Measurements from ENCODE around the gene FGFBP3. TPM values are rescaled to one million over a fixed set of nuclear protein-coding genes. Genes with fewer than 3 reads are reported as not detected.
A peak's percentile ranks its signal among the peaks of the same experiment; 100 is the strongest.

The FGFBP3 gene
- total and polyA plus RNA-seq, 2 of the 13 experiments (the other 11 are each of a cell fraction or from before 2014, with no cell fraction given): 0.50 to 2.0 TPM

DNA sequence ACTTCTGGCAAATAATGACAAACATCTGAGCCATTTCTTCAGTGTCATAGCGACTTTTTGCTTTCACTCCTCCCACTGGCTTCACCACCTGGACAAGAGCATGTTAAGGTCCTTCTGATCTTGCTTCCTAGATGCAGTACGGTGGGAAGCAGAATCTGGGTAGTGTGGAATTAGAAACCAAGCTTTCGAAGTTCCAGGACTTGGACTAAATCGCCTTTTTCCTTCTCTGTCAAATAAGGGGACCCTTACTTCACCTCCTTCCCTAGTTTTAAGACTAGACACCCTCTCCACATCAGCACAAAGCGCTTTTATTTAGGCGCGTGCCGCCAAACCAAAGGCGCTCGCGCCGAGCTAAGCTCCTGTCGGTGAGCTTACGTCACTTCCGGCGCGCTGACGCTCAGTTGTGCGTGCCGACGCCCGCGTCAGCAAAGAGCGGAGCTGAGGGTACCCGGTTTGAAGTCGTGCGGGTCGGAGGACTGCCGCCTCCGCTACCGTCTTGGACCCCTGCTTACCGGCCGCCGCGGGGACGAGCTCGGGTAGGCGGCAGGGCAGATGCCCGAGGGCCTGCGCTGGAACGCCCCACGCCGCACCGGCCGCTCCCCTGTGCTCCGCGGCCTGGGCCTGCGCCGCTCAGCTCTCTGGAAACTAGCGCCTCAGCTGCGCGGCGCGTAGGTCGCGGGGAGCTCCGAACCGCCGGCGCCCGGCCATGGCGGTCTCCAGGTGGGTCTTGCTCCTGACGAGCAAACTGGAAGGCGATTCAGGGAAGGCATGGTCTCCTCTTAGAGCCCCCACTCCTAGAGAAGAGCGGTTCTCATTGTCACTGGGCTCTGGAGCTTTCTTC lies 14.3 kb upstream of the FGFBP3 start, which contains the start of gene BTAF1 (continued):
- TF ChIP-seq SAFB2 (CRISPR knock-in tag; IDR thresholded peaks at IDR 0.05; ENCODE audit: borderline replicate concordance, low read depth) (peak; percentile 81; the same call in 1 of the 2 replicates), THAP11 (CRISPR knock-in tag; IDR thresholded peaks at IDR 0.05) (peak; percentile 89), NFYC (CRISPR knock-in tag; IDR thresholded peaks at IDR 0.05) (no peak), NPAS2 (CRISPR knock-in tag; IDR thresholded peaks at IDR 0.05; ENCODE audit: borderline replicate concordance) (no peak), KLF12 (CRISPR knock-in tag; IDR thresholded peaks at IDR 0.05; ENCODE audit: borderline replicate concordance) (no peak; the same call in 1 of the 2 replicates), TOE1 (CRISPR knock-in tag; IDR thresholded peaks at IDR 0.05) (peak; percentile 77; the same call in 1 of the 2 replicates), ZNF383 (CRISPR knock-in tag; IDR thresholded peaks at IDR 0.05; ENCODE audit: borderline replicate concordance) (peak; percentile 51; the same call in 1 of the 2 replicates), ZNF335 (CRISPR knock-in tag; IDR thresholded peaks at IDR 0.05) (no peak), ZSCAN9 (CRISPR knock-in tag; IDR thresholded peaks at IDR 0.05; ENCODE audit: borderline replicate concordance) (no peak; the same call in 1 of the 2 replicates), ZNF260 (CRISPR knock-in tag; IDR thresholded peaks at IDR 0.05; ENCODE audit: borderline replicate concordance, low read depth) (no peak), ZNF766 (CRISPR knock-in tag; IDR thresholded peaks at IDR 0.05; ENCODE audit: borderline replicate concordance) (peak; percentile 51; the same call in 1 of the 2 replicates), MTF2 (CRISPR knock-in tag; IDR thresholded peaks at IDR 0.05; ENCODE audit: borderline replicate concordance) (no peak), BCL6 (CRISPR knock-in tag; IDR thresholded peaks at IDR 0.05) (no peak; the same call in none of the 2 replicates), ZNF430 (CRISPR knock-in tag; IDR thresholded peaks at IDR 0.05) (peak; percentile 89), DNMT3B (CRISPR knock-in tag; conservative IDR thresholded peaks at IDR 0.05) (peak; percentile 71; the same call in 1 of the 2 replicates), SMC3 (IDR thresholded peaks at IDR 0.05; ENCODE audit: low read length) (no peak), MXI1 (IDR thresholded peaks at IDR 0.05; ENCODE audit: borderline replicate concordance, low read depth, low read length) (peak; percentile 55; the same call in 2 of the 3 replicates), CAMTA2 (CRISPR knock-in tag; IDR thresholded peaks at IDR 0.05; ENCODE audit: borderline replicate concordance) (no peak; the same call in 1 of the 2 replicates), ZNF230 (CRISPR knock-in tag; IDR thresholded peaks at IDR 0.05) (peak; percentile 89), FOXM1 (CRISPR knock-in tag; IDR thresholded peaks at IDR 0.05) (no peak), ZNF263 (CRISPR knock-in tag; IDR thresholded peaks at IDR 0.05) (no peak), GZF1 (CRISPR knock-in tag; IDR thresholded peaks at IDR 0.05) (no peak)
- TF ChIP-seq, protein P1, sequence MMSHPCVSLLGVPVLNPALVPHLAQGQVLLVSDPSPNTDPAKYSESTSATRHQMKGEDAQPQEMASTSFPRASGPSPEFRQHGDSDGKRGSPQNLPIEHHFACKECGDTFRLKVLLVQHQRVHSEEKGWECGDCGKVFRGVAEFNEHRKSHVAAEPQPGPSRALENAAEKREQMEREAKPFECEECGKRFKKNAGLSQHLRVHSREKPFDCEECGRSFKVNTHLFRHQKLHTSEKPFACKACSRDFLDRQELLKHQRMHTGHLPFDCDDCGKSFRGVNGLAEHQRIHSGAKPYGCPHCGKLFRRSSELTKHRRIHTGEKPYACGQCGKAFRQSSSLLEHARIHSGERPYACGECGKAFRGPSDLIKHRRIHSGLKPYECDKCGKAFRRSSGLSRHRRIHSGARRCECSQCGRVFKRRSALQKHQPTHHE (CRISPR knock-in tag; IDR thresholded peaks at IDR 0.05; ENCODE audit: borderline replicate concordance): peak; percentile 73; the same call in 1 of the 2 replicates
- TF ChIP-seq, protein P2, sequence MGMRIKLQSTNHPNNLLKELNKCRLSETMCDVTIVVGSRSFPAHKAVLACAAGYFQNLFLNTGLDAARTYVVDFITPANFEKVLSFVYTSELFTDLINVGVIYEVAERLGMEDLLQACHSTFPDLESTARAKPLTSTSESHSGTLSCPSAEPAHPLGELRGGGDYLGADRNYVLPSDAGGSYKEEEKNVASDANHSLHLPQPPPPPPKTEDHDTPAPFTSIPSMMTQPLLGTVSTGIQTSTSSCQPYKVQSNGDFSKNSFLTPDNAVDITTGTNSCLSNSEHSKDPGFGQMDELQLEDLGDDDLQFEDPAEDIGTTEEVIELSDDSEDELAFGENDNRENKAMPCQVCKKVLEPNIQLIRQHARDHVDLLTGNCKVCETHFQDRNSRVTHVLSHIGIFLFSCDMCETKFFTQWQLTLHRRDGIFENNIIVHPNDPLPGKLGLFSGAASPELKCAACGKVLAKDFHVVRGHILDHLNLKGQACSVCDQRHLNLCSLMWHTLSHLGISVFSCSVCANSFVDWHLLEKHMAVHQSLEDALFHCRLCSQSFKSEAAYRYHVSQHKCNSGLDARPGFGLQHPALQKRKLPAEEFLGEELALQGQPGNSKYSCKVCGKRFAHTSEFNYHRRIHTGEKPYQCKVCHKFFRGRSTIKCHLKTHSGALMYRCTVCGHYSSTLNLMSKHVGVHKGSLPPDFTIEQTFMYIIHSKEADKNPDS (CRISPR knock-in tag; IDR thresholded peaks at IDR 0.05): no peak
- TF ChIP-seq, protein P3, sequence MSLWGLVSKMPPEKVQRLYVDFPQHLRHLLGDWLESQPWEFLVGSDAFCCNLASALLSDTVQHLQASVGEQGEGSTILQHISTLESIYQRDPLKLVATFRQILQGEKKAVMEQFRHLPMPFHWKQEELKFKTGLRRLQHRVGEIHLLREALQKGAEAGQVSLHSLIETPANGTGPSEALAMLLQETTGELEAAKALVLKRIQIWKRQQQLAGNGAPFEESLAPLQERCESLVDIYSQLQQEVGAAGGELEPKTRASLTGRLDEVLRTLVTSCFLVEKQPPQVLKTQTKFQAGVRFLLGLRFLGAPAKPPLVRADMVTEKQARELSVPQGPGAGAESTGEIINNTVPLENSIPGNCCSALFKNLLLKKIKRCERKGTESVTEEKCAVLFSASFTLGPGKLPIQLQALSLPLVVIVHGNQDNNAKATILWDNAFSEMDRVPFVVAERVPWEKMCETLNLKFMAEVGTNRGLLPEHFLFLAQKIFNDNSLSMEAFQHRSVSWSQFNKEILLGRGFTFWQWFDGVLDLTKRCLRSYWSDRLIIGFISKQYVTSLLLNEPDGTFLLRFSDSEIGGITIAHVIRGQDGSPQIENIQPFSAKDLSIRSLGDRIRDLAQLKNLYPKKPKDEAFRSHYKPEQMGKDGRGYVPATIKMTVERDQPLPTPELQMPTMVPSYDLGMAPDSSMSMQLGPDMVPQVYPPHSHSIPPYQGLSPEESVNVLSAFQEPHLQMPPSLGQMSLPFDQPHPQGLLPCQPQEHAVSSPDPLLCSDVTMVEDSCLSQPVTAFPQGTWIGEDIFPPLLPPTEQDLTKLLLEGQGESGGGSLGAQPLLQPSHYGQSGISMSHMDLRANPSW (CRISPR knock-in tag; IDR thresholded peaks at IDR 0.05; ENCODE audit: borderline replicate concordance): peak; percentile 38; the same call in 1 of the 2 replicates

All from HepG2 (cell line).